Peyer's patch (tissue), 4 donors: ENCODE measurements around the gene CARD16. TPM values are rescaled to one million over a fixed set of nuclear protein-coding genes. Genes with fewer than 3 reads are reported as not detected.

Source experiments
- DNase-seq, 3 donors: peaks; one replicate each; pipeline ENCODE4 v3.0.0-alpha.2; 2017 to 2019
- H3K27ac ChIP-seq, 4 donors: fragments of 200-600 bp; sonication (generic); one replicate each; pipeline ENCODE4 v1.5.1; 2016 to 2019
- H3K27me3 ChIP-seq, 2 donors: fragments of 200-600 bp; sonication (generic); one replicate each; pipeline ENCODE4 v1.5.1; 2019
- H3K36me3 ChIP-seq, 3 donors: fragments of 200-600 bp; sonication (generic); one replicate each; pipeline ENCODE4 v1.5.1; 2016 to 2019
- H3K4me1 ChIP-seq, 4 donors: fragments of 200-600 bp; sonication (generic); one replicate each; pipeline ENCODE4 v1.5.1; 2016 to 2019
- H3K4me3 ChIP-seq, 4 donors: fragments of 200-600 bp; sonication (generic); 1 replicate in 3 of 4; 2 replicates in 1 of 4; pipeline ENCODE4 v1.5.1; 2016 to 2019; ENCODE audit warnings: mild to moderate bottlenecking in 1 of 4
- H3K9me3 ChIP-seq, 4 donors: fragments of 200-600 bp; sonication (generic); one replicate each; pipeline ENCODE4 v1.5.1; 2016 to 2019; ENCODE audit warnings: mild to moderate bottlenecking in 1 of 4
- POLR2A ChIP-seq, 2 donors: fragments of 450-650 bp; IDR thresholded peaks; one replicate each; pipeline ENCODE4 v1.5.1; 2017; ENCODE audit warnings: antibody characterized with exemption in 2 of 2, mild to moderate bottlenecking in 2 of 2, moderate library complexity in 2 of 2
- total RNA-seq, 4 donors: library from RNA; depleted of rRNA; stranded (reverse); fragments of >200 nt; gene quantifications; one replicate each; pipeline ENCODE4 v1.1.0, GENCODE V29; 2016
- TF ChIP-seq, protein P1 (sequence below), 6 experiments: fragments of 450-650 bp in 4 of 6; fragments of 200-600 bp in 2 of 6; sonication (generic) in 1 of 6; IDR thresholded peaks; one replicate each; pipeline ENCODE4 v1.5.1; 2017 to 2019; ENCODE audit warnings: antibody characterized with exemption in 6 of 6, mild to moderate bottlenecking in 3 of 6, moderate library complexity in 1 of 6

Gene CARD16
- total RNA-seq, 4 donors from 2014 or later, result 9.2 to 43.3 (median 24.7) TPM

DNA sequence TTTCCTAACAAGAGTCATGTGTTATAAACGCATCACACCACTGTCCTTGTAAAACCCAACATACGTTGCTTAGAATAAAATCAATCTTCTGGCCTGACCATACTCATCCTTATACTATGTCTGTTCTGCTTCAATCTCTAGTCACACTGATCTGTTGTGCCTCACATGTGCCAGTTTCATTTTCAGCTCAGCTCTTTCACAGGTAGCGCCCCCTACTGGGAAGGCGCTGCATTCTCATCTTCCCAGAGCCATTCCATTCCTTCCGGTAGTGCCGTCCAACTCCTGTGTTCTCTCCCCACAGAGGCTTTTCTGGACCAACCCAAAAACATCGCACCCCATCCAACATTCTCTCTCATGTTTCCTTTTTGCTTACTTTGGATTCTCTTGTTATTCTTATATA is 44.3 kb downstream of the CARD16 start:
- no peaks in the 10 kb centered on the region for H3K9me3 ChIP-seq
- no peaks in the 10 kb centered on the region for H3K27me3 ChIP-seq
- peak; percentile 36 to 80 (median 51) for DNase-seq
- no peaks in the 10 kb centered on the region for H3K4me1 ChIP-seq
- no peak for TF ChIP-seq POLR2A (IDR thresholded peaks at IDR 0.05)
- TF ChIP-seq, protein P1, sequence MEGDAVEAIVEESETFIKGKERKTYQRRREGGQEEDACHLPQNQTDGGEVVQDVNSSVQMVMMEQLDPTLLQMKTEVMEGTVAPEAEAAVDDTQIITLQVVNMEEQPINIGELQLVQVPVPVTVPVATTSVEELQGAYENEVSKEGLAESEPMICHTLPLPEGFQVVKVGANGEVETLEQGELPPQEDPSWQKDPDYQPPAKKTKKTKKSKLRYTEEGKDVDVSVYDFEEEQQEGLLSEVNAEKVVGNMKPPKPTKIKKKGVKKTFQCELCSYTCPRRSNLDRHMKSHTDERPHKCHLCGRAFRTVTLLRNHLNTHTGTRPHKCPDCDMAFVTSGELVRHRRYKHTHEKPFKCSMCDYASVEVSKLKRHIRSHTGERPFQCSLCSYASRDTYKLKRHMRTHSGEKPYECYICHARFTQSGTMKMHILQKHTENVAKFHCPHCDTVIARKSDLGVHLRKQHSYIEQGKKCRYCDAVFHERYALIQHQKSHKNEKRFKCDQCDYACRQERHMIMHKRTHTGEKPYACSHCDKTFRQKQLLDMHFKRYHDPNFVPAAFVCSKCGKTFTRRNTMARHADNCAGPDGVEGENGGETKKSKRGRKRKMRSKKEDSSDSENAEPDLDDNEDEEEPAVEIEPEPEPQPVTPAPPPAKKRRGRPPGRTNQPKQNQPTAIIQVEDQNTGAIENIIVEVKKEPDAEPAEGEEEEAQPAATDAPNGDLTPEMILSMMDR (IDR thresholded peaks at IDR 0.05), result peak; percentile 54 to 74 (median 64)
- H3K27ac ChIP-seq, result no peak overlapping the region
- no peak overlapping the region for H3K4me3 ChIP-seq
- H3K36me3 ChIP-seq, result no peaks in the 10 kb centered on the region

DNA sequence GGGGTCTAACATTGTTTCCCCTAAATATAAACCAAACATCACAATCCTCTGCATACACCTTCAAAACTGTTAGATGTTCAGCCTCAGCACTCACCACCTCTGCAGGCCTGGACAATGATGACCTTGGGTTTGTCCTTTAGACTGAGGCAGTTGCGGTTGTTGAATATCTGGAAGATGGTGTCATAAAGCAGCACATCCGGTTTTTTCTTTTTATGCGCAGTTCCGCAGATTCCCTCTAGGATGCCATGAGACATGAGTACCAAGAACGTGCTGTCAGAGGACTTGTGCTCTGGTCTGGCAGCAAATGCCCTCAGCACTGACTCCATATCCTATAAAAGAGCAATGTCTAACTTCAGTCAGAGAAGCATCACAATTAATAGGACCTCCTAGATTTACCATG is 45.0 kb downstream of the CARD16 start:
- TF ChIP-seq POLR2A (IDR thresholded peaks at IDR 0.05), result no peak
- TF ChIP-seq, protein P1 (IDR thresholded peaks at IDR 0.05), result peak in 1 of 6 experiments; percentile 5
- no peak overlapping the region for H3K4me3 ChIP-seq
- H3K27me3 ChIP-seq, result no peaks in the 10 kb centered on the region
- H3K4me1 ChIP-seq, result no peaks in the 10 kb centered on the region
- no peak overlapping the region for H3K27ac ChIP-seq
- no peak for DNase-seq
- no peaks in the 10 kb centered on the region for H3K9me3 ChIP-seq
- H3K36me3 ChIP-seq, result no peaks in the 10 kb centered on the region

DNA sequence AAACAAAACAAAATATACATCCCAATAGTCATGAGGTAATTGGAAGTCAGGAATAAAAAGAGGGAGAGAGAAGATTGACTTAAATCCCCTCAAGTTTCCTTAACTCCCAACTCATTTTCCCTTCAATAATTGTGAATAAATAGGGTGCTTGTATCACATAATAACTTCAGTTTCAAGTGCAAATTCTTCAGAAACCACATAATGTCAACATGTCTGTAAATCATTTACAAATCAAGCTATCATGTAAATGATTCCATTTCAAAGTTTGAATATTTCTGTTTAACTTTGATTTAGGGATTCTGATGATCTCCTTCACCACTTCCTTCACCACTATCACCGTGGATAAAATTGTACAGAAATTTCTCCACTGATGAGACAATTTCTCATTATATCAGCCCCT is 45.4 kb downstream of the CARD16 start:
- no peaks in the 10 kb centered on the region for H3K4me1 ChIP-seq
- H3K27me3 ChIP-seq, result no peaks in the 10 kb centered on the region
- no peak for DNase-seq
- no peak for TF ChIP-seq POLR2A (IDR thresholded peaks at IDR 0.05)
- TF ChIP-seq, protein P1 (IDR thresholded peaks at IDR 0.05), result no peak
- no peak overlapping the region for H3K27ac ChIP-seq
- no peak overlapping the region for H3K4me3 ChIP-seq
- H3K9me3 ChIP-seq, result no peaks in the 10 kb centered on the region
- H3K36me3 ChIP-seq, result no peaks in the 10 kb centered on the region

DNA sequence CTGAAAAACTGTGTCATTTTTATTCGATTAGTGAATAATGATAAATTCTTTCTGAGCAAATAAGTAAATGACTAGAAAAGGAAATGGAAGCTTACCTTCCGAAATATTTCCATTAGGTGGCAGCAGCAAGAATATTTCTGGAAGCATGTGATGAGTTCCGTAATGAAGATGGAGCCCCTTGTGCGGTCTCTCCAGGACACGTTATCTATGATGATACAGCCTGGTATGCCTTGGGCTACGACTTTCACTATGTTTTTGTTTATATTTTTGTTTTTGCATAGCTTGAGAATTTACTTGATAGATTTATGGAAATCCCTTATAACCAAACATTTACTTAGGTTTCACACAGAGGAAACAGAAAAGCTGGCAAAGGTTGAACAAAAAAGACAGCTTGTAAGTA is 47.8 kb downstream of the CARD16 start:
- Histone ChIP-seq H3K27ac (no peak overlapping the region), H3K4me3 (no peak overlapping the region), H3K9me3 (no peaks in the 10 kb centered on the region), H3K4me1 (no peaks in the 10 kb centered on the region), H3K36me3 (no peaks in the 10 kb centered on the region), H3K27me3 (no peaks in the 10 kb centered on the region)
- no peak for DNase-seq
- no peak for TF ChIP-seq POLR2A (IDR thresholded peaks at IDR 0.05)
- TF ChIP-seq, protein P1 (IDR thresholded peaks at IDR 0.05), result peak in 1 of 6 experiments; percentile 14

DNA sequence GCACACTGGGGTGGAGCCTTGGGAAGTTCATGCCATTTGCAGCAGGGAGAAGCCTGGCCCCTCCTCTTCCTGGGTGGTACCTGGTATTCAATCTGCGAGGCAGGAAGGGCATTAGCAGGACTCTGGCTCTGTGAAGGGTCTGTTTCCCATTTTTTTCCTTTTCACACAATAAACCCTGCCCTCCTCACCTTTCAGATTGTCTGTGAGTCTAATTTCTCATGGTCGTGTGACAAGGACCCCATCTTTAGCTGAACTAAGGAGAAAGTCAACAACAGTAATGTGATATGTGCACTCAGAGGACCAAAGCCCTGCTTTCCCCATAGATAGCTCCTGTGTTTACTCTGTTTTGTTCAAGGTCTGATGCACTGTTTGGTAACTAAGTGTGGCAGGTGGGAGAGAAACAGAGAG is 50.1 kb downstream of the CARD16 start:
- TF ChIP-seq, protein P1 (IDR thresholded peaks at IDR 0.05), result no peak
- no peak for TF ChIP-seq POLR2A (IDR thresholded peaks at IDR 0.05)
- H3K36me3 ChIP-seq, result no peaks in the 10 kb centered on the region
- H3K4me1 ChIP-seq, result no peaks in the 10 kb centered on the region
- H3K9me3 ChIP-seq, result no peaks in the 10 kb centered on the region
- no peak overlapping the region for H3K27ac ChIP-seq
- no peaks in the 10 kb centered on the region for H3K27me3 ChIP-seq
- no peak for DNase-seq
- no peak overlapping the region for H3K4me3 ChIP-seq

DNA sequence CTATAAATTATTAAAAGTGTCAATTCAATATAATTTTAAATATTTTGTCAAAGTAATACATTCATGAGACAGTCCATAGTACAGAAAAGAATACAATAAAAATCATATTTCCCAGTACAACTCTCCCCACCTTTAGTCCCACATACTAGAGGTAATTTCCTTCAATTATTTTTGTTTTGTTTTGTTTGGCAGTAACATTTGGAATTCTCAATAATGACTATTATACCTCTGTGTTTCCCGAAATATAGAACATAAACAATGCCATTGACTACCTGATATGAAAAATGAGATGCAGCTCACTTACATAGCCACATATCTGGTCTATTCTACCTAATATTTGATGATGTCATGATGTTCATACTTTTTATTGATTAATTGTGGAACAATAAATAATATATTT is 52.4 kb downstream of the CARD16 start:
- no peak overlapping the region for H3K27ac ChIP-seq
- H3K4me1 ChIP-seq, result no peaks in the 10 kb centered on the region
- no peak for DNase-seq
- no peaks in the 10 kb centered on the region for H3K9me3 ChIP-seq
- H3K4me3 ChIP-seq, result no peak overlapping the region
- TF ChIP-seq POLR2A (IDR thresholded peaks at IDR 0.05), result no peak
- TF ChIP-seq, protein P1 (IDR thresholded peaks at IDR 0.05), result no peak
- no peaks in the 10 kb centered on the region for H3K27me3 ChIP-seq
- no peaks in the 10 kb centered on the region for H3K36me3 ChIP-seq
